B cell (primary cell): ENCODE data around the gene XXYLT1. TPM values are rescaled to one million over a fixed set of nuclear protein-coding genes. Genes with fewer than 3 reads are reported as not detected.

Source experiments
- ATAC-seq: fragments of 200-7000 bp; cut with Tn5 transposase; one replicate; pipeline ENCODE4 v1.10.0; 2021; ENCODE audit warnings: low read depth, mild to moderate bottlenecking, moderate number of reproducible peaks, moderate library complexity
- CTCF ChIA-PET: fragments of 350-600 bp; sonication (Branson Sonifier 250); formaldehyde crosslinking; loops from one replicate; lab custom pipeline; 2021; ENCODE audit warnings: antibody characterized with exemption, inconsistent platforms; lab: Charles Lee
- POLR2A ChIA-PET: fragments of 350-600 bp; sonication (Branson Sonifier 250); formaldehyde crosslinking; loops from one replicate; lab custom pipeline; 2021; ENCODE audit warnings: antibody characterized with exemption; lab: Charles Lee
- DNase-seq: peaks from one replicate; pipeline ENCODE4 v3.0.0; 2013
- H2AFZ ChIP-seq: 2 replicates; pipeline ENCODE4 v1.6.1; 2012; ENCODE audit warnings: mild to moderate bottlenecking, low read depth, low read length; ENCODE audit not compliant: insufficient read depth, poor library complexity, severe bottlenecking
- H3K27ac ChIP-seq, 2 donors: 1 replicate in 1 of 2; 2 replicates in 1 of 2; pipeline ENCODE4 v1.5.1; 2012 to 2013; ENCODE audit warnings: low read length in 2 of 2, mild to moderate bottlenecking in 2 of 2, moderate library complexity in 1 of 2
- H3K27me3 ChIP-seq, 4 experiments: fragments of 200-600 bp in 1 of 4; sonication (generic) in 1 of 4; replicated peaks in 1 of 4; 1 replicate in 2 of 4; 2 replicates in 2 of 4; pipeline versions ENCODE4 v1.6.1 to v1.7.0; 2013 to 2016; ENCODE audit warnings: low read length in 3 of 4, mild to moderate bottlenecking in 2 of 4, mixed read lengths in 1 of 4, moderate library complexity in 1 of 4; ENCODE audit not compliant: insufficient read depth in 4 of 4, control insufficient read depth in 3 of 4; ENCODE audit errors: control extremely low read depth in 1 of 4
- H3K36me3 ChIP-seq, 2 experiments: replicated peaks in 1 of 2; 1 replicate in 1 of 2; 2 replicates in 1 of 2; pipeline versions ENCODE4 v1.6.1 to v1.7.1; 2013; ENCODE audit warnings: low read length in 1 of 2; ENCODE audit not compliant: insufficient read depth in 2 of 2, control insufficient read depth in 1 of 2; ENCODE audit errors: control extremely low read depth in 1 of 2, extremely low read depth in 1 of 2
- H3K4me1 ChIP-seq, 2 donors: fragments of 200-600 bp in 1 of 2; sonication (generic) in 1 of 2; 1 replicate in 1 of 2; 2 replicates in 1 of 2; pipeline versions ENCODE4 v1.5.1 to v1.6.1; 2013 to 2017; ENCODE audit warnings: low read length in 2 of 2; ENCODE audit not compliant: control insufficient read depth in 2 of 2, insufficient read depth in 2 of 2
- H3K4me2 ChIP-seq: replicated peaks from 2 replicates; pipeline ENCODE3; 2012; ENCODE audit warnings: mild to moderate bottlenecking, low read depth, low read length; ENCODE audit not compliant: poor library complexity, severe bottlenecking
- H3K4me3 ChIP-seq, 5 experiments: fragments of 200-600 bp in 1 of 5; sonication (generic) in 1 of 5; 1 replicate in 3 of 5; 2 replicates in 2 of 5; pipeline versions ENCODE4 v1.5.1 to v1.7.0; 2011 to 2016; ENCODE audit warnings: low read length in 4 of 5, mild to moderate bottlenecking in 4 of 5, low read depth in 2 of 5, control low read depth in 1 of 5, moderate library complexity in 1 of 5; ENCODE audit not compliant: insufficient read depth in 1 of 5; ENCODE audit errors: control extremely low read depth in 1 of 5, extremely low read depth in 1 of 5
- H3K79me2 ChIP-seq: fragments of 200-600 bp; sonication (generic); one replicate; pipeline ENCODE4 v1.6.0; 2016; ENCODE audit warnings: low read length; ENCODE audit not compliant: control insufficient read depth, insufficient read depth
- H3K9ac ChIP-seq: fragments of 200-600 bp; sonication (generic); 2 replicates; pipeline ENCODE4 v1.6.1; 2017; ENCODE audit warnings: mild to moderate bottlenecking, low read length, moderate library complexity
- H3K9me3 ChIP-seq, 3 donors: one replicate each; pipeline versions ENCODE4 v1.6.1 to v1.7.1; 2013; ENCODE audit warnings: low read length in 2 of 3; ENCODE audit not compliant: control insufficient read depth in 2 of 3, insufficient read depth in 1 of 3; ENCODE audit errors: control extremely low read depth in 1 of 3
- H4K20me1 ChIP-seq: 2 replicates; pipeline ENCODE4 v1.6.0; 2012; ENCODE audit warnings: mild to moderate bottlenecking, low read length; ENCODE audit not compliant: insufficient read depth, control insufficient read depth, poor library complexity, severe bottlenecking
- H3K27ac Mint-ChIP-seq: one replicate; pipeline ENCODE4 v1.8.0; 2021; ENCODE audit warnings: mixed read lengths
- H3K27me3 Mint-ChIP-seq: one replicate; pipeline ENCODE4 v1.8.0; 2021; ENCODE audit warnings: mixed read lengths
- H3K4me1 Mint-ChIP-seq: one replicate; pipeline ENCODE4 v1.8.0; 2021; ENCODE audit warnings: mixed read lengths
- H3K4me3 Mint-ChIP-seq: one replicate; pipeline ENCODE4 v1.8.0; 2021; ENCODE audit warnings: mixed read lengths
- H3K9me3 Mint-ChIP-seq: one replicate; pipeline ENCODE4 v1.8.0; 2022; ENCODE audit warnings: mixed read lengths; ENCODE audit not compliant: insufficient read depth
- EZH2 ChIP-seq: IDR thresholded peaks from 2 replicates; pipeline ENCODE4 v1.6.1; 2012; ENCODE audit warnings: borderline replicate concordance, low read depth, mild to moderate bottlenecking, moderate library complexity, low read length; ENCODE audit not compliant: insufficient read depth, poor library complexity, severe bottlenecking
- WGBS: methylation state at CpG from one replicate; pipeline ENCODE4 v1.1.5; 2013; ENCODE audit warnings: missing lambda C conversion rate; ENCODE audit not compliant: insufficient coverage; 5-methylcytosine and 5-hydroxymethylcytosine counted together
- intact Hi-C: fragments of 100-400 bp; cut with micrococcal nuclease; formaldehyde crosslinking; loops from one replicate; pipeline ENCODE4 v1.10.0; 2022
- polyA plus RNA-seq: library from polyadenylated mRNA; depleted of rRNA; stranded (reverse); fragments of >200 nt; gene quantifications from 2 replicates; pipeline ENCODE4 v1.2.3, GENCODE V29; 2012
- total RNA-seq, 2 donors: library from RNA; stranded (reverse); fragments of 120-200 nt in 1 of 2; gene quantifications; 1 replicate in 1 of 2; 2 replicates in 1 of 2; pipeline versions ENCODE4 v1.2.3 to v1.2.4, GENCODE V29; 2013 to 2022
- TF ChIP-seq, protein P1 (sequence below): fragments of 200-600 bp; IDR thresholded peaks from one replicate; pipeline ENCODE4 v1.8.0; 2022; ENCODE audit warnings: antibody characterized with exemption, mild to moderate bottlenecking

The XXYLT1 gene
- total and polyA plus RNA-seq, 2 donors (not counting 1 experiment from before 2014, with no cell fraction given): 2.6 to 11.2 TPM

DNA sequence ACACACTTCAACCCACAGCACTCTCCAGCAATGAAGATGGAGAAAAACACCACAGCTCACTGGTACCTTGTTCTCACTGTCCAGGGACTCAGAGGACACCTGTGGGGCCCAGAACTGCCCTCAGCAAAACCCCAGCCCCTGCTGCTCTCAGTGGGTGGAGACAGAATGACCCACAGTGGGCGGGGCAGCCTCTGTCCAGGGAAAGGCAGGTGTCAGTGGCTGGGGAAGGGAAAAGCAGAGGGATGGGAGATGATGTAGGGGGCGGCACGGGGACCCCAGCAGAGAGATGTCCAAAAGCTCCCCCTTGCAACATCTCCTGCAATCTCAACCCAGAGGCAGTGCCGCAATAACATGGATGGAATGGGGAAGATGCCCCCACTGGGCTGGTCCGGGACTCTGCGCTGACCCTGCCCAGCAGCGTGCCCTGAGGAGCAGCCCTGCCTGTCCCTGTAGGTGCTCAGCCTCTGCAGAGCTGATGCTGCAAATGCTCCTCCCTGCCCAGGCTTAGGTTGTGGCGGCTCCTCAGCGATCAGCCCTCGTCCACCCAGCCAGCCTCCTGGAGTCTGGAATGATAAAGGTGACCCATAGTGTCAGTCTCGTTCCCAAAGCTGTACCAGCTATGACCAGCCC lies 193.9 kb downstream of the XXYLT1 start:
- DNase-seq (no peak), ATAC-seq (no peak)
- Histone ChIP-seq H3K4me2 (no peak overlapping the region), H3K4me1 (peaks cover 34 to 57% of the 10 kb centered on the region in 2 donors), H4K20me1 (no peaks in the 10 kb centered on the region), H3K9ac (no peak overlapping the region), H3K4me3 (no peak overlapping the region), H3K27me3 (no peaks in the 10 kb centered on the region), H3K79me2 (no peaks in the 10 kb centered on the region), H2AFZ (no peak overlapping the region), H3K9me3 (no peaks in the 10 kb centered on the region), H3K36me3 (no peaks in the 10 kb centered on the region), H3K27ac (no peak overlapping the region)
- ChIA-PET CTCF (no interaction called here), POLR2A (no interaction called here)
- Mint-ChIP-seq H3K4me1 (peaks cover 44% of the 10 kb centered on the region), H3K9me3 (no peaks in the 10 kb centered on the region), H3K27me3 (no peaks in the 10 kb centered on the region), H3K27ac (no peak overlapping the region), H3K4me3 (no peak overlapping the region)
- WGBS: 97% methylated on average over 8 of the region's 11 CpGs
- no peak for TF ChIP-seq EZH2
- TF ChIP-seq, protein P1, sequence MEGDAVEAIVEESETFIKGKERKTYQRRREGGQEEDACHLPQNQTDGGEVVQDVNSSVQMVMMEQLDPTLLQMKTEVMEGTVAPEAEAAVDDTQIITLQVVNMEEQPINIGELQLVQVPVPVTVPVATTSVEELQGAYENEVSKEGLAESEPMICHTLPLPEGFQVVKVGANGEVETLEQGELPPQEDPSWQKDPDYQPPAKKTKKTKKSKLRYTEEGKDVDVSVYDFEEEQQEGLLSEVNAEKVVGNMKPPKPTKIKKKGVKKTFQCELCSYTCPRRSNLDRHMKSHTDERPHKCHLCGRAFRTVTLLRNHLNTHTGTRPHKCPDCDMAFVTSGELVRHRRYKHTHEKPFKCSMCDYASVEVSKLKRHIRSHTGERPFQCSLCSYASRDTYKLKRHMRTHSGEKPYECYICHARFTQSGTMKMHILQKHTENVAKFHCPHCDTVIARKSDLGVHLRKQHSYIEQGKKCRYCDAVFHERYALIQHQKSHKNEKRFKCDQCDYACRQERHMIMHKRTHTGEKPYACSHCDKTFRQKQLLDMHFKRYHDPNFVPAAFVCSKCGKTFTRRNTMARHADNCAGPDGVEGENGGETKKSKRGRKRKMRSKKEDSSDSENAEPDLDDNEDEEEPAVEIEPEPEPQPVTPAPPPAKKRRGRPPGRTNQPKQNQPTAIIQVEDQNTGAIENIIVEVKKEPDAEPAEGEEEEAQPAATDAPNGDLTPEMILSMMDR: no peak
- intact Hi-C loops: no loop called here

GRCh38 chr3:195075941-195076875 lies 194.8 kb downstream of the XXYLT1 start:
- intact Hi-C loops: no loop called here
- H3K27ac Mint-ChIP-seq: no peak overlapping the region
- H3K9ac ChIP-seq: no peak overlapping the region
- H3K4me3 ChIP-seq: no peak overlapping the region
- TF ChIP-seq, protein P1: no peak
- TF ChIP-seq EZH2: no peak
- peak overlapping the region; percentile 17 for H3K4me2 ChIP-seq
- no peak overlapping the region for H3K4me3 Mint-ChIP-seq
- no peak for DNase-seq
- peaks cover 34 to 50% of the 10 kb centered on the region in 2 donors for H3K4me1 ChIP-seq
- no peak overlapping the region for H2AFZ ChIP-seq
- WGBS: 70% methylated on average over 23 of the region's 35 CpGs
- ChIA-PET CTCF (no interaction called here), POLR2A (no interaction called here)
- H3K9me3 ChIP-seq: no peaks in the 10 kb centered on the region
- H3K79me2 ChIP-seq: no peaks in the 10 kb centered on the region
- H3K4me1 Mint-ChIP-seq: peaks cover 36% of the 10 kb centered on the region
- no peaks in the 10 kb centered on the region for H3K27me3 Mint-ChIP-seq
- H3K9me3 Mint-ChIP-seq: no peaks in the 10 kb centered on the region
- ATAC-seq: no peak
- H3K36me3 ChIP-seq: no peaks in the 10 kb centered on the region
- H3K27ac ChIP-seq: no peak overlapping the region
- no peaks in the 10 kb centered on the region for H3K27me3 ChIP-seq
- no peaks in the 10 kb centered on the region for H4K20me1 ChIP-seq
